ENCODE measurements around the gene GRHL1.
"Not testable (repeated sequence)": the region's sequence is repeated elsewhere in the genome, so short reads cannot be mapped to it uniquely, and the experiment has no call there.

Gene GRHL1, protein sequence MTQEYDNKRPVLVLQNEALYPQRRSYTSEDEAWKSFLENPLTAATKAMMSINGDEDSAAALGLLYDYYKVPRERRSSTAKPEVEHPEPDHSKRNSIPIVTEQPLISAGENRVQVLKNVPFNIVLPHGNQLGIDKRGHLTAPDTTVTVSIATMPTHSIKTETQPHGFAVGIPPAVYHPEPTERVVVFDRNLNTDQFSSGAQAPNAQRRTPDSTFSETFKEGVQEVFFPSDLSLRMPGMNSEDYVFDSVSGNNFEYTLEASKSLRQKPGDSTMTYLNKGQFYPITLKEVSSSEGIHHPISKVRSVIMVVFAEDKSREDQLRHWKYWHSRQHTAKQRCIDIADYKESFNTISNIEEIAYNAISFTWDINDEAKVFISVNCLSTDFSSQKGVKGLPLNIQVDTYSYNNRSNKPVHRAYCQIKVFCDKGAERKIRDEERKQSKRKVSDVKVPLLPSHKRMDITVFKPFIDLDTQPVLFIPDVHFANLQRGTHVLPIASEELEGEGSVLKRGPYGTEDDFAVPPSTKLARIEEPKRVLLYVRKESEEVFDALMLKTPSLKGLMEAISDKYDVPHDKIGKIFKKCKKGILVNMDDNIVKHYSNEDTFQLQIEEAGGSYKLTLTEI

DNA sequence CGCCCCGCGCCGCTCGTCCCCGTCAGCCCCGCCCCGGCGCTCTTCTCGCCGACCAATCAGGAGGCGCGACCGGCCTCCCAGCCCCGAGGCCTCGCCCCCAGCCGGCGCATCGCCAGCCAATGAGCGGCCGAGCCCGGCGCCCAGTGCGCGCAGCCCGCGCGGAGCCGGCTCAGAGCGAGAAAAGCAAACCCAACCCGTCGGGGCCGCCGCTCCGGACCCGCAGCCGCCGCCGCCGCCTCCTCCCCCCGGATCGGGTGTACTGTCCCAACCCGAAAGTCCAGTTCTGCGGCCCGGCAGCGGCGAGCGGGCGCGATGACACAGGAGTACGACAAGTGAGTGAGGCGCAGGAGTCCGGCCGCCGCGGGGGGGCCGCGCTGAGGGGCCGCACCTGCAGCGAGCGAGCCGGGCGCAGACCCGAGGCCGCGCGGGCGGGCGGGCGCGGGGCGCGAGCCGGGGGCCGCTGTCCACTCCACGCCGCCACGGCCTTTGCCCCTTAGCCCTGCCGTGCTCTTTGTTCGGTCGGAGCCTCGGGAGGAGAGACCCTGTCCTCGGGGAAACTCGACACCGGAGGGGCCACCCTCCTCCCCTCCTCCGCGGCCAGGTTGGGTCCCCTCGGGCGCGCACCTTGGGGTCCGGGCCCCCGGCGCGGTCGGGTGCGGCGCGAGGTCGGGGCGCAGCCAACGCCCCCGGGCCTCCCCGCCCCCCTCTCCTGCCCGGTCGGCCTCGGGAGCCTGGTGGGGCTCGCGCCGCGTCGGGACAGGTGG, at the start of gene GRHL1:
Gene GRHL1, plus strand, starts transcription at position 172 of the 764 bp plus-strand sequence. Its CDS starts 141 bp downstream, at position 313.
- Histone ChIP-seq H3K4me1 (ENCODE audit: insufficient read depth, low read length) (no peaks in the 10 kb centered on the region), H3K9ac (ENCODE audit: low read depth, low read length) (no peak within 1 kb of the TSS), H3K9me3 (ENCODE audit: insufficient read depth, low read depth, low read length) (no peaks in the 10 kb centered on the region), H3K27me3 (ENCODE audit: insufficient read depth, low read length) (peaks cover 62% of the 10 kb centered on the region), H3K27ac (ENCODE audit: low read length) (no peak within 1 kb of the TSS), H3K36me3 (ENCODE audit: insufficient read depth, low read depth, low read length) (no peaks in the 10 kb centered on the region), H3K4me3 (ENCODE audit: low read length) (peak within 1 kb of the TSS; percentile 67)

DNA sequence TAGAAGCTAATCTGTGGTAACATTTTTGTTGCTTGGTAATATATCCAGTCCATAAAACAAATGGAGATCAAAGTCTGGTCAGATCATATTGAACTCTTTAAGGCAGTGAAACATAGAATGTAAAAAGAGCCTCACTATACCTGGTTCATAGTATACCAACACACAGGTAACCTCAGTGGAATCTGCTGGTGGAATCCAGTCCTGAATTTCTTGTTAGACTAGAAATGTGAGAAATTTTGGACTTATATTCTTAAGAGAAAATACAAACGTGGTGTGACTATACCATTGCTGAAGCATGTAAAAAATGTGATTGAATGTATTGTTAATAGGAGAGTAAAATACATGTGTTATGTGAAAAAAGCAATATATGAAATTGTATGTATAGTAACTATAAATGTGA, 46.1 kb upstream of the GRHL1 start:
- no peaks in the 10 kb centered on the region for H3K4me1 ChIP-seq (ENCODE audit: insufficient read depth, low read length)
- H3K4me3 ChIP-seq (ENCODE audit: low read length): no peak overlapping the region
- no peak overlapping the region for H3K9ac ChIP-seq (ENCODE audit: low read depth, low read length)
- peaks cover 16% of the 10 kb centered on the region for H3K36me3 ChIP-seq (ENCODE audit: insufficient read depth, low read depth, low read length)
- H3K27me3 ChIP-seq (ENCODE audit: insufficient read depth, low read length): no peaks in the 10 kb centered on the region
- H3K9me3 ChIP-seq (ENCODE audit: insufficient read depth, low read depth, low read length): no peaks in the 10 kb centered on the region
- H3K27ac ChIP-seq (ENCODE audit: low read length): no peak overlapping the region

DNA sequence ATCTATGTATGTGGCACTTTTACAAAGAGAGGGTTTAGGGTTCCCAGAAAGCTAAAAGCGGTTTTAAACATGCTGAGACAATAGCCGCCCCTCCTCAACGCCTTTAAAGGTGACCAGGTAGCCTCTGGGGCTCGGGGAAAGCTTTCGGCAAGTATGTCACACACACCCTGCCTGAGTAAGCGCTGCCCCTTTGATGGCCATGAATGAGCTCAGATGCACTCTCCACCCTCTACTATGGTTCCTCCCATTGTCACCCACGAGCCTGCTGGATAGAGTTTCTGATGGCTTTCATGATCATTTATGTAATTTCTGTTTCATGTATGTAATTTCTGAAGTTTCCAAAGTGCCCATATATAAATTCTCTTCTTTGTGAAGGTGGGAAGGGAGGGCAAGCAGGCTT, 44.1 kb upstream of the GRHL1 start:
- Histone ChIP-seq H3K36me3 (ENCODE audit: insufficient read depth, low read depth, low read length) (peaks cover 30% of the 10 kb centered on the region), H3K27ac (ENCODE audit: low read length) (no peak overlapping the region), H3K4me1 (ENCODE audit: insufficient read depth, low read length) (no peaks in the 10 kb centered on the region), H3K9ac (ENCODE audit: low read depth, low read length) (no peak overlapping the region), H3K9me3 (ENCODE audit: insufficient read depth, low read depth, low read length) (no peaks in the 10 kb centered on the region), H3K27me3 (ENCODE audit: insufficient read depth, low read length) (no peaks in the 10 kb centered on the region), H3K4me3 (ENCODE audit: low read length) (no peak overlapping the region)

DNA sequence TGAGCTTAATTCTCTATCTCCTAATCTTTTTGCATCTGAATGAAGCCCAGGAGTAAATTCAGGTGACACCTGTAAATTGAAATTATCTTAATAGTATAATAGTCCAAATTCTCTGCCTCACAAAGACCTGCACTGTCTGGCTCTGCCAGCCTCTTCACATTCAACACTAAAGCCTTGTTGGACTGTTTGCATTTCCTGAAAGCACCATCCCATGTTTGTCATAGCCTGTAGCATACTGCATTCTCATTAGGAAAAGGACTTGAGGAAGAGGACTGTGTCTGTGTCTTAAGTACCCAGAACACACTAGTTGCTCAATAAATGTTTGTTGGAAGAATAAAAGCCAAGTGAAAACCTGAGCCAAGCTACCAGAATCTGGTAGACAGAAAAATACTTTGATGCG, 42.9 kb upstream of the GRHL1 start:
- Histone ChIP-seq H3K9ac (ENCODE audit: low read depth, low read length) (no peak overlapping the region), H3K27ac (ENCODE audit: low read length) (no peak overlapping the region), H3K36me3 (ENCODE audit: insufficient read depth, low read depth, low read length) (peaks cover 42% of the 10 kb centered on the region)

DNA sequence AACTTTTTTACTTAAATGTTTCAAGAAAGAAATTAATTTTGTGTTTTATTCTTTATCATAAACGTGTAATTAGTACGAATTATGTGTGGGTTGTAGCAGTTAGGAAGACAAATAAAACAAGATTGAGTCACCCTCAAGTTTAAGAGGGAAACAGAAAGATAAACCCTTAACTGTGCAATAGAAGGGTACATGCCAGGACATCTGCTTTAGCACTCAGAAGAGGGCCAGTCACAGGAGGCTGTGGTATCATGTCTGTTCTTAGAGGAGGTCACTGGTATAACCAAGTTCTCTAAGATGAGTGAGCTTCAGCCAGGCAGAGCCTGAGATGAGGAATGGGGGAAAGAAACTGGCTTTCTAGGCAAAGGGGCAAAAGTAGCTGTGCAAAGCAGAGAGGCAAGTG, 42.4 kb upstream of the GRHL1 start:
- Histone ChIP-seq H3K27me3 (ENCODE audit: insufficient read depth, low read length) (no peaks in the 10 kb centered on the region), H3K4me3 (ENCODE audit: low read length) (no peak overlapping the region), H3K9ac (ENCODE audit: low read depth, low read length) (no peak overlapping the region), H3K36me3 (ENCODE audit: insufficient read depth, low read depth, low read length) (peaks cover 47% of the 10 kb centered on the region), H3K4me1 (ENCODE audit: insufficient read depth, low read length) (no peaks in the 10 kb centered on the region), H3K9me3 (ENCODE audit: insufficient read depth, low read depth, low read length) (no peaks in the 10 kb centered on the region), H3K27ac (ENCODE audit: low read length) (no peak overlapping the region)

More for the DNA sequence above, 42.9 kb upstream of the GRHL1 start:
- Histone ChIP-seq H3K4me3 (ENCODE audit: low read length) (no peak overlapping the region), H3K9me3 (ENCODE audit: insufficient read depth, low read depth, low read length) (no peaks in the 10 kb centered on the region), H3K4me1 (ENCODE audit: insufficient read depth, low read length) (no peaks in the 10 kb centered on the region), H3K27me3 (ENCODE audit: insufficient read depth, low read length) (no peaks in the 10 kb centered on the region)

DNA sequence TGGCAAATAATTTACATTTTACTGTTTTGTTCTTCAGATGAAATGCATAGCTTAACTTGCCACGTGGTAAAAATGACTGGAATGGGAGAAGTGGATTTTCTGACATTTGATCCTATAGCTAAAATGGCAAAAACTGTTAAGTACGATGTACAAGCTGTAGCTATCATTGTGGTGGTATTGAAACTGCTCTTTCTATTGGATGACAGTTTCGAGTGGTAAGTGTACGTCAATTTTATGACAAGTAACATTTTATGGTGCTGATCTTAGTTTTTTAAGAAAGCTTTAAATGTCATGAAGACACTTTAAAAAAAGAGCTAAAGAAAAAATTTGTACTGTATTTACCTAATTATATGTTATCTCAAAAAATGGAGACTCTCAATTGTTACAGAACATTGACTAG, 40.8 kb upstream of the GRHL1 start:
- no peaks in the 10 kb centered on the region for H3K4me1 ChIP-seq (ENCODE audit: insufficient read depth, low read length)
- no peak overlapping the region for H3K4me3 ChIP-seq (ENCODE audit: low read length)
- no peaks in the 10 kb centered on the region for H3K9me3 ChIP-seq (ENCODE audit: insufficient read depth, low read depth, low read length)
- peaks cover 50% of the 10 kb centered on the region for H3K36me3 ChIP-seq (ENCODE audit: insufficient read depth, low read depth, low read length)
- no peak overlapping the region for H3K9ac ChIP-seq (ENCODE audit: low read depth, low read length)
- H3K27me3 ChIP-seq (ENCODE audit: insufficient read depth, low read length): no peaks in the 10 kb centered on the region
- H3K27ac ChIP-seq (ENCODE audit: low read length): no peak overlapping the region

DNA sequence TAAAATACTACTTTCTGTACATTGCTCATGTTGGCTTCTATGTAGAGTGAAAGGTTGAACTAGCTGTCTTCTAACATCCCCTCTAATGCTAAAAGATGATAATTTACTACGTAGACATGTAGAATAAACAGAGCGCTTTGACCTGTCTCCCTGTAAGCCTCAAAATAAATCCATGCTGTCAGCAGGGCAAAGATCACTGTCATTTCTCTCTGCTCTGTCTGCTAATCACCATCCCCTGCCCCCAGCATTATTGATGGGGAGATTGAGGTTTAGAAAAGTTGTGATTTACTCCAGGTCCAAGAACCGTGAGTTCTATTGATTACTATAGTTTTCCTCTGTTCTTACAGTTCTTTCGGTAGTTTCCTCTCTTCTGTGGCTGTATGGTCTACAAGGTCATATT, 39.0 kb upstream of the GRHL1 start:
- Histone ChIP-seq H3K36me3 (ENCODE audit: insufficient read depth, low read depth, low read length) (peaks cover 53% of the 10 kb centered on the region), H3K4me1 (ENCODE audit: insufficient read depth, low read length) (no peaks in the 10 kb centered on the region), H3K9ac (ENCODE audit: low read depth, low read length) (no peak overlapping the region), H3K27me3 (ENCODE audit: insufficient read depth, low read length) (no peaks in the 10 kb centered on the region), H3K4me3 (ENCODE audit: low read length) (no peak overlapping the region), H3K27ac (ENCODE audit: low read length) (no peak overlapping the region), H3K9me3 (ENCODE audit: insufficient read depth, low read depth, low read length) (no peaks in the 10 kb centered on the region)

DNA sequence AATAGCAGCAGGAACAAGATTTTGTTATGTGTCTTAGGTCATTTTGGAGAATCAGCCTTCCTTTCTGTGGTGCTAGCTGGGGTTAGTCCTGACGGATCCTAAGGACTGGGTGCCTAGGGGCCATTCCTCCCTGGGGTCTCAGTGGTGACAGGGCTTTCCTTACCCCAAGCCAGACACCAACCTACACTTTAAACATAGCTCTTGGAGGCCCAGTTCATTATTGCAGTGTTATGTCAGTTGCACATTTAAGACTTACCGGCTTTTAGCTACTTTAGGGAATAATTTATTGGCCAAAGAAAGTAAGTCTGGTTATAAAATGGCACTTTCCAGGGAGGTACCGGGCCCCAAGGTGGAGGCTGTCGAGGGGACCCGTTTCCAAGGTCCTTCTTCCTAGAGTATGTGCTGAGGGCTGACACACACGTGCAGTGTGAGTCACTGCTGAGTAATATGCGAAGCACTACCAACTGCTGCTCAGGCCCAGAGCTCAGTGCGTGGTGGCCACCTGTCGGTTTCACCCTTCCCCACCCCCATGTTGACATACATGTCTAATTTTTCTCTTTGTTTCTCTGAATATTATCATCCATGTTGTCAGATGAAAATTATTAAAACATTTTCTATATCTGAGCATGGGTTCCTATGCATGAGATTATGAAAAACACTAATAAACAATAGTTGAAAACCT, 37.0 kb upstream of the GRHL1 start:
- H3K36me3 ChIP-seq (ENCODE audit: insufficient read depth, low read depth, low read length): peaks cover 66% of the 10 kb centered on the region
- no peak overlapping the region for H3K4me3 ChIP-seq (ENCODE audit: low read length)
- H3K9ac ChIP-seq (ENCODE audit: low read depth, low read length): no peak overlapping the region
- no peaks in the 10 kb centered on the region for H3K27me3 ChIP-seq (ENCODE audit: insufficient read depth, low read length)
- no peaks in the 10 kb centered on the region for H3K4me1 ChIP-seq (ENCODE audit: insufficient read depth, low read length)
- no peak overlapping the region for H3K27ac ChIP-seq (ENCODE audit: low read length)
- H3K9me3 ChIP-seq (ENCODE audit: insufficient read depth, low read depth, low read length): no peaks in the 10 kb centered on the region

DNA sequence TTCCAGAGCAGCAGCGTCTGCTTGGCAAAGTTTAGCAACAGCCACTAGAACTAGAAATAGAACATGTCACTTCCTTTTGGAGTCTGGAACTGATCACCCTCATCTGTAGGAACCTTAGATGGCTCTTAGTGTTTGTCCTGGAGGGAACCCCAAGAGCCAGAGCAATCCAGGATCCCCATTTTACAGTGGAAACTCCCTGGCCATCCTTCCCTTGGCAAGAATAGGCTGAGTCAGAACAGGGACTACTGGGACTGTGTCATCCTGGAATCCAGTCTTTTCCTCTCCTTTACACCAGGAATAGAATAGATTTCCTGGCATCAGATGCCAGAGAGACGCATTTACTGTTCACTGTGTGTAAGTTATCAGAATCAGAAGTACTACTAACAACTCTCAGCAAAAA, 33.2 kb upstream of the GRHL1 start:
- H3K4me3 ChIP-seq (ENCODE audit: low read length): no peak overlapping the region
- H3K27me3 ChIP-seq (ENCODE audit: insufficient read depth, low read length): no peaks in the 10 kb centered on the region
- H3K4me1 ChIP-seq (ENCODE audit: insufficient read depth, low read length): no peaks in the 10 kb centered on the region
- H3K27ac ChIP-seq (ENCODE audit: low read length): no peak overlapping the region
- no peaks in the 10 kb centered on the region for H3K9me3 ChIP-seq (ENCODE audit: insufficient read depth, low read depth, low read length)
- H3K9ac ChIP-seq (ENCODE audit: low read depth, low read length): no peak overlapping the region
- H3K36me3 ChIP-seq (ENCODE audit: insufficient read depth, low read depth, low read length): peaks cover 61% of the 10 kb centered on the region

DNA sequence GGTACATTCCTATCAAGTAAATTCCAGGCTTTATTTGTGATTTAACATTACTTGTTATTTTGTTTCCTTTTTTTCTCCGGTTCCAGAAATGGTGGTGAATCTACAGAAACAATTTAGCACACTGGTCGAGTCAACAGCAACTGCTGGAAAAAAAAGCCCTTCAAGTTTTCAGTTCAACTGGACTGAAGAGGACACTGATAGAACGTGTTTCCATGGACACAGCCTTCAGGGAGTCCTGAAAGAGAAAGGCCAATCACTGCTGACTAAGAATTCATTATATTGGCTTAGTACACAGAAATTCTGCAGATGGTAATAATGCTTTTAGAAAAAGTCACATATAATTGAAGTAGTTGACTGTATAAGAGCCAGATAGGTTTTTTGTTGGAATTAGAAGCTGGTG, 32.0 kb upstream of the GRHL1 start:
- Histone ChIP-seq H3K4me1 (ENCODE audit: insufficient read depth, low read length) (no peaks in the 10 kb centered on the region), H3K9ac (ENCODE audit: low read depth, low read length) (no peak overlapping the region), H3K27me3 (ENCODE audit: insufficient read depth, low read length) (no peaks in the 10 kb centered on the region), H3K4me3 (ENCODE audit: low read length) (no peak overlapping the region), H3K36me3 (ENCODE audit: insufficient read depth, low read depth, low read length) (peaks cover 49% of the 10 kb centered on the region), H3K9me3 (ENCODE audit: insufficient read depth, low read depth, low read length) (no peaks in the 10 kb centered on the region), H3K27ac (ENCODE audit: low read length) (no peak overlapping the region)

DNA sequence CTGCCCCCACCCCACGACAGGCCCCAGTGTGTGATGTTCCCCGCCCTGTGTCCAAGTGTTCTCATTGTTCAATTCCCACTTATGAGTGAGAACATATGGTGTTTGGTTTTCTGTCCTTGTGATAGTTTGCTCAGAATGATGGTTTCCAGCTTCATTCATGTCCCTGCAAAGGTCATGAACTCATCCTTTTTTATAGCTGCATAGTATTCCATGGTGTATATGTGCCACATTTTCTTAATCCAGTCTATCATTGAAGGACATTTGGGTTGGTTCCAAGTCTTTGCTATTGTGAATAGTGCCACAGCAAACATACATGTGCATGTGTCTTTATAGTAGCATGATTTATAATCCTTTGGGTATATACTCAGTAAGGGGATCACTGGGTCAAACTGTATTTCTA, 24.5 kb upstream of the GRHL1 start:
- H3K36me3 ChIP-seq (ENCODE audit: insufficient read depth, low read depth, low read length); H3K27me3 ChIP-seq (ENCODE audit: insufficient read depth, low read length); H3K4me1 ChIP-seq (ENCODE audit: insufficient read depth, low read length); H3K27ac ChIP-seq (ENCODE audit: low read length); H3K9ac ChIP-seq (ENCODE audit: low read depth, low read length); H3K9me3 ChIP-seq (ENCODE audit: insufficient read depth, low read depth, low read length); H3K4me3 ChIP-seq (ENCODE audit: low read length): not testable (repeated sequence)

Measured in iPS-20b (cell line).